Smooth muscle cell (in vitro differentiated cells): ENCODE measurements around the gene BTBD10. TPM values are rescaled to one million over a fixed set of nuclear protein-coding genes. Genes with fewer than 3 reads are reported as not detected.

Experiments used
- DNase-seq: peaks from one replicate; lab custom pipeline; 2025; ENCODE audit not compliant: unreplicated experiment; lab: John Stamatoyannopoulos, UW
- H2AFZ ChIP-seq: fragments of 200-600 bp; sonication (generic); 2 replicates; pipeline ENCODE4 v1.6.0; 2016; ENCODE audit warnings: antibody characterized with exemption, low read depth, mild to moderate bottlenecking
- H3F3A ChIP-seq: fragments of 200-600 bp; sonication (generic); 2 replicates; pipeline ENCODE4 v1.6.0; 2017; ENCODE audit warnings: antibody characterized with exemption, low read depth
- H3K27ac ChIP-seq: fragments of 200-600 bp; sonication (generic); 2 replicates; pipeline ENCODE4 v1.5.1; 2016; ENCODE audit warnings: low read depth, mild to moderate bottlenecking
- H3K27me3 ChIP-seq: fragments of 200-600 bp; sonication (generic); 2 replicates; pipeline ENCODE4 v1.6.1; 2016; ENCODE audit warnings: low read depth, mild to moderate bottlenecking
- H3K36me3 ChIP-seq: fragments of 200-600 bp; sonication (generic); 2 replicates; pipeline ENCODE4 v1.5.1; 2016; ENCODE audit warnings: low read depth
- H3K4me1 ChIP-seq: fragments of 200-600 bp; sonication (generic); 2 replicates; pipeline ENCODE4 v1.5.1; 2016; ENCODE audit warnings: low read depth
- H3K4me2 ChIP-seq: fragments of 200-600 bp; sonication (generic); 2 replicates; pipeline ENCODE4 v1.6.0; 2016; ENCODE audit warnings: mild to moderate bottlenecking
- H3K4me3 ChIP-seq: fragments of 200-600 bp; sonication (generic); 2 replicates; pipeline ENCODE4 v1.5.1; 2016; ENCODE audit warnings: mild to moderate bottlenecking
- H3K79me2 ChIP-seq: fragments of 200-600 bp; sonication (generic); 2 replicates; pipeline ENCODE4 v1.6.0; 2016; ENCODE audit warnings: low read depth, mild to moderate bottlenecking
- H3K9ac ChIP-seq: fragments of 200-600 bp; sonication (generic); 2 replicates; pipeline ENCODE4 v1.6.0; 2016; ENCODE audit warnings: low read depth
- H3K9me3 ChIP-seq: fragments of 200-600 bp; sonication (generic); replicated peaks from 2 replicates; pipeline ENCODE4 v1.5.1; 2016; ENCODE audit warnings: low read depth
- H4K20me1 ChIP-seq: fragments of 200-600 bp; sonication (generic); 2 replicates; pipeline ENCODE4 v1.6.0; 2016; ENCODE audit warnings: low read depth
- WGBS: methylation state at CpG from one replicate; pipeline ENCODE4 v1.1.7; 2016; ENCODE audit warnings: low lambda C conversion rate; 5-methylcytosine and 5-hydroxymethylcytosine counted together
- polyA plus RNA-seq: library from polyadenylated mRNA; unstranded; fragments of >200 nt; fragmentation: Nextera tagmentation; extraction: Ambion mirVana; gene quantifications from 2 replicates; pipeline ENCODE4 v1.2.1, GENCODE V29; 2016
- total RNA-seq: library from RNA; depleted of rRNA; stranded (reverse); fragments of >200 nt; gene quantifications from 2 replicates; pipeline ENCODE4 v1.2.3, GENCODE V29; 2014
- TF ChIP-seq, protein P1 (sequence below): fragments of 200-600 bp; sonication (generic); IDR thresholded peaks from 2 replicates; pipeline ENCODE4 v1.5.1; 2017; ENCODE audit warnings: borderline replicate concordance, mild to moderate bottlenecking, antibody characterized with exemption; ENCODE audit not compliant: insufficient read depth, poor library complexity, severe bottlenecking

BTBD10 gene
- total and polyA plus RNA-seq, 2 experiments from 2014 or later: 22.3 to 48.5 TPM

DNA sequence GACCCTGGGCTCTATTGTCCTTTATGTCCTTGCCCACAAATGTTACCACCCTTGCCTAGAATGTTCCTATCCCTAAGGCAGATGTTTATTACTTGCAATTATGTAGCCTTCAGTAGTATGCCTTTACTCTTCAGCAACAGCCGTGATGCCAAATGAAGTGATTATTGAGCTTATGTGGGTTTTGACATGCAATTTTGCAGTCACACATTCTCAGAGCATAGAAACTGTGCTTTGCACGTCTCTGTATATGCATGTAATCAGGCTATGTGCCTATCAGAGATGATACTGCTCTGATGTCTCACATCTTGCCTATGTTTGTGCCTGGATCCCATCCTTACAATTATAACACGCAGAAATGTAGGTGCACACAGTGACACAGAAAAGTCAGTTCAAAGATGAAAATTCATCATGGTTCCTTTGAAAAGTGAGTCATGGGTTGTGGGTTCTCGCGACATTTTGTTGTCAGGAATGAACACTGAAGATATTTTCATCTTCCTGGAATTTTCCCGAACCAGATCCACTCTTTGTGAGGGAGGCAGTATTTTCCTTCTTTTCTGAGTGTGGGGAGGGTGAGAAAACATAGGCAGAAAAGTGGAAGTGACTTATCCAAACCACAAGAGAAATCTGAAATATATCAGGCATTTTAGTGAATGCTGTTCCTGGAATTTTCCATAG lies 104.3 kb downstream of the BTBD10 start:
- Histone ChIP-seq H3K4me2 (peak overlapping the region; percentile 24), H3K27ac (peak overlapping the region; percentile 20), H4K20me1 (no peaks in the 10 kb centered on the region), H2AFZ (no peak overlapping the region), H3K4me3 (no peak overlapping the region), H3K36me3 (no peaks in the 10 kb centered on the region), H3K9me3 (no peaks in the 10 kb centered on the region), H3F3A (no peaks in the 10 kb centered on the region), H3K79me2 (no peaks in the 10 kb centered on the region), H3K4me1 (peaks cover 7% of the 10 kb centered on the region), H3K27me3 (no peaks in the 10 kb centered on the region), H3K9ac (no peak overlapping the region)
- TF ChIP-seq, protein P1, sequence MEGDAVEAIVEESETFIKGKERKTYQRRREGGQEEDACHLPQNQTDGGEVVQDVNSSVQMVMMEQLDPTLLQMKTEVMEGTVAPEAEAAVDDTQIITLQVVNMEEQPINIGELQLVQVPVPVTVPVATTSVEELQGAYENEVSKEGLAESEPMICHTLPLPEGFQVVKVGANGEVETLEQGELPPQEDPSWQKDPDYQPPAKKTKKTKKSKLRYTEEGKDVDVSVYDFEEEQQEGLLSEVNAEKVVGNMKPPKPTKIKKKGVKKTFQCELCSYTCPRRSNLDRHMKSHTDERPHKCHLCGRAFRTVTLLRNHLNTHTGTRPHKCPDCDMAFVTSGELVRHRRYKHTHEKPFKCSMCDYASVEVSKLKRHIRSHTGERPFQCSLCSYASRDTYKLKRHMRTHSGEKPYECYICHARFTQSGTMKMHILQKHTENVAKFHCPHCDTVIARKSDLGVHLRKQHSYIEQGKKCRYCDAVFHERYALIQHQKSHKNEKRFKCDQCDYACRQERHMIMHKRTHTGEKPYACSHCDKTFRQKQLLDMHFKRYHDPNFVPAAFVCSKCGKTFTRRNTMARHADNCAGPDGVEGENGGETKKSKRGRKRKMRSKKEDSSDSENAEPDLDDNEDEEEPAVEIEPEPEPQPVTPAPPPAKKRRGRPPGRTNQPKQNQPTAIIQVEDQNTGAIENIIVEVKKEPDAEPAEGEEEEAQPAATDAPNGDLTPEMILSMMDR: no peak
- no peak for DNase-seq
- 55% methylated on average over 6 of the region's 6 CpGs for WGBS

DNA sequence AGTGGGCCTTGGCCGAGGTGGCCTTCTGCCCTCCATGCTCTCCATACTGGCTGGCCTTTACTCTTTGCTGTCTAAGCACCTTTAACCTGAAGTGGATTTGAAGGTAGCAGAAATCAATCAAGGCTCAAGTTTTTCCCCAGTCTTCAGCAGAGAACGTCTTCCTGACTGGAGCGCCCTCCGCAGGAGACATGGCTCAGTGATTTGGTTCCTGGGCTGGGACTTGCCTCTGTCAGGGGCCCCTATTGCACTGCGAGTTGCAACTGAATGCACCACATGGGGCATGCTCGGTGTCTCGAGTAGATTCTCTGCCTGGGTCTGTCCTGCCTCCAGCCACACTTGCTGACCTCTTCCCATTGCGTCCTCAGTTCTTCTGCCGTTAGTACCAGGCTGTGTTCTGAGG lies 105.8 kb downstream of the BTBD10 start:
- TF ChIP-seq, protein P1: no peak
- no peak overlapping the region for H3K27ac ChIP-seq
- no peaks in the 10 kb centered on the region for H4K20me1 ChIP-seq
- H3K79me2 ChIP-seq: no peaks in the 10 kb centered on the region
- H2AFZ ChIP-seq: no peak overlapping the region
- H3K9ac ChIP-seq: no peak overlapping the region
- H3F3A ChIP-seq: no peaks in the 10 kb centered on the region
- H3K27me3 ChIP-seq: no peaks in the 10 kb centered on the region
- no peaks in the 10 kb centered on the region for H3K36me3 ChIP-seq
- no peak overlapping the region for H3K4me2 ChIP-seq
- WGBS: 84% methylated on average over 9 of the region's 9 CpGs
- no peak for DNase-seq
- peaks cover 7% of the 10 kb centered on the region for H3K4me1 ChIP-seq
- H3K9me3 ChIP-seq: no peaks in the 10 kb centered on the region
- H3K4me3 ChIP-seq: no peak overlapping the region

DNA sequence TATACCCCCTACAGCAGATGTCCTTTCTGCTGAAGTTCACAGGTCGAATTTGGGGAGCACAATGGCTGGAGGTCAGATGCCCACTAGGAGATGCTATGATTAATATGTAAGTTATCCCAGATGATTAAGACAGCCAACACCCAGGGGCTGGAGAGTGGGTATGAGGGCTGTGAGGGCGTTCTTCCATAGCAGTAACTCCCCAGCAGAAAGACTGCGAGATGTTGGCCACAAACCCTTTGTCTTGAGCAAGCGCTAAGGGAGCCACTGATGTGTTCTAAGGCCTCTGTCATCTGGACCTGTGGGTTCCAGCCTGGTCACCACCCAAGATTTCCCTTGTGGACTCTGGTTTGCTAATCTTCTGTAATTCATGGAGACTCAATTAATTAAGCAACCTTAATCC lies 107.8 kb downstream of the BTBD10 start:
- Histone ChIP-seq H3K9me3 (no peaks in the 10 kb centered on the region), H3K27ac (no peak overlapping the region), H3K9ac (no peak overlapping the region), H3F3A (no peaks in the 10 kb centered on the region), H3K79me2 (no peaks in the 10 kb centered on the region), H3K4me1 (peaks cover 3% of the 10 kb centered on the region), H2AFZ (no peak overlapping the region), H3K4me3 (no peak overlapping the region), H4K20me1 (no peaks in the 10 kb centered on the region), H3K4me2 (no peak overlapping the region), H3K36me3 (no peaks in the 10 kb centered on the region), H3K27me3 (no peaks in the 10 kb centered on the region)
- DNase-seq: no peak
- WGBS: 90% methylated on average over 4 of the region's 4 CpGs
- TF ChIP-seq, protein P1: no peak

DNA sequence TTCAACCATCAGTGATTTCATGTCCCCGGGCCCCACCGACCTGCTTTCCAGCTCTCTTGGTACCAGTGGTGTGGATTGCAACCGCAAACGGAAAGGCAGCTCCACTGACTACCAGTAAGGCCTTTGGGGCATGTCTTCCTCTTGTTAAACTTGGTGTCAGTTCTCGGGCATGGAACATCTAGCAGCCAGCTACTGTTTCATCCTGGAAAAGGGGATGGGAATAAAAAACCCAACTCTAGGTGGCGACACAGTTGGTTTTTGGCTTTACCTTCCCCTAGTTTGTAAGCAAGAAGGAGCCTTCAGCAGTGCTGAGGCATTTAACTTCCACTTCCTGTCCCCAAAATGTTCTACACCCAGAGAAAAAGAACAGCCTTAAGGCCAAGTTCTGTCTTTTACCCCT lies 108.7 kb downstream of the BTBD10 start:
- TF ChIP-seq, protein P1: no peak
- H3K4me3 ChIP-seq: no peak overlapping the region
- H3K9ac ChIP-seq: no peak overlapping the region
- DNase-seq: no peak
- no peak overlapping the region for H3K4me2 ChIP-seq
- no peaks in the 10 kb centered on the region for H3F3A ChIP-seq
- H3K36me3 ChIP-seq: no peaks in the 10 kb centered on the region
- H3K79me2 ChIP-seq: no peaks in the 10 kb centered on the region
- H3K4me1 ChIP-seq: no peaks in the 10 kb centered on the region
- H2AFZ ChIP-seq: no peak overlapping the region
- H4K20me1 ChIP-seq: no peaks in the 10 kb centered on the region
- WGBS: 78% methylated on average over 6 of the region's 6 CpGs
- no peak overlapping the region for H3K27ac ChIP-seq
- no peaks in the 10 kb centered on the region for H3K9me3 ChIP-seq
- H3K27me3 ChIP-seq: no peaks in the 10 kb centered on the region
